NCI-H2196 (cell line): ENCODE results near the gene SEL1L2.
"Not testable (repeated sequence)": the region's sequence is repeated elsewhere in the genome, so short reads cannot be mapped to it uniquely, and the experiment has no call there.

Source experiments
- DNase-seq: peaks from one replicate; lab custom pipeline; 2025; ENCODE audit not compliant: unreplicated experiment; lab: John Stamatoyannopoulos, UW

The SEL1L2 gene, protein sequence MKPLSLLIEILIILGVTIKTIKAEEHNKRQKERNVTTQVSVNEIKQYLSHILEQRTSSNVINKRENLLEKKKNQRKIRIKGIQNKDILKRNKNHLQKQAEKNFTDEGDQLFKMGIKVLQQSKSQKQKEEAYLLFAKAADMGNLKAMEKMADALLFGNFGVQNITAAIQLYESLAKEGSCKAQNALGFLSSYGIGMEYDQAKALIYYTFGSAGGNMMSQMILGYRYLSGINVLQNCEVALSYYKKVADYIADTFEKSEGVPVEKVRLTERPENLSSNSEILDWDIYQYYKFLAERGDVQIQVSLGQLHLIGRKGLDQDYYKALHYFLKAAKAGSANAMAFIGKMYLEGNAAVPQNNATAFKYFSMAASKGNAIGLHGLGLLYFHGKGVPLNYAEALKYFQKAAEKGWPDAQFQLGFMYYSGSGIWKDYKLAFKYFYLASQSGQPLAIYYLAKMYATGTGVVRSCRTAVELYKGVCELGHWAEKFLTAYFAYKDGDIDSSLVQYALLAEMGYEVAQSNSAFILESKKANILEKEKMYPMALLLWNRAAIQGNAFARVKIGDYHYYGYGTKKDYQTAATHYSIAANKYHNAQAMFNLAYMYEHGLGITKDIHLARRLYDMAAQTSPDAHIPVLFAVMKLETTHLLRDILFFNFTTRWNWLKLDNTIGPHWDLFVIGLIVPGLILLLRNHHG

GRCh38 chr20:13990465-13990864 is at the start of gene SEL1L2:
Gene SEL1L2, minus strand, starts transcription at chr20:13990614. Its CDS starts 80 bp downstream, at chr20:13990534.
- peak; percentile 69 for DNase-seq

GRCh38 chr20:14036567-14036966 is 46.2 kb upstream of the SEL1L2 start:
- DNase-seq: no peak

- no peak for DNase-seq
These were observed 42.9 kb upstream of the SEL1L2 start for GRCh38 chr20:14033310-14033709.

DNA sequence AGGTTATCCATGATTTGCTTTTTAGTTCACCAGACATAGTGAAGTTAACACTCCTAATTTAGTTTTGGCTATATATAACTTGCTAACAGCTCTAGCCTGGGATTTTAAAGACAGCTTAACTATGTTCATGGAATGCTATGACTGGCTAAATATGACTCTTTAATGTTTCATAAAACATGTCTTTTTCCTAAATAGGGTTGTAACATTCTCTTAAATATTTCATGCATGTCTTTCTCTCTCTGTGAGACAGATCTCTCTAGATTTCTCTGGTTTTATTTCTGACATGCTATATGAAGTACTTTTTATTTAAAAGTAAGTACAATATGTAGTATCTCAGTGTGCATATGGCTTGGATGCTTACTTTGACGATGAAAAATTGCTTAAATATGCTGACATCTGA is 40.6 kb upstream of the SEL1L2 start:
- no peak for DNase-seq

GRCh38 chr20:14012671-14013070 is 22.3 kb upstream of the SEL1L2 start:
- no peak for DNase-seq

DNA sequence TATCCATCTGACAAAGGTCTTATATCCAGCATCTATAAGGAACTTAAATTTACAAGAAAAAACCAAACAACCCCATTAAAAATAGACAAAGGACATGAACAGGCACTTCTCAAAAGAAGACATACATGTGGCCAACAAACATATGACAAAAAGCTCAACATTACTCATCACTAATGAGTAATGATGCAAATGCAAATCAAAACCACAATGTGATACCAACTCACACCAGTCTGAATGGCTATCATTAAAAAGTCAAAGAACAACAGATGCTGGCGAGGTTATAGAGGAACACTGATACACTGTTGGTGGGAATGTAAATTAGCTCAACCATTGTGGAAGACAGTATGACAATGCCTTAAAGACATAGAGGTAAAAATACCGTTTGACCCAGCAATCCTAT is 18.8 kb upstream of the SEL1L2 start:
- no peak for DNase-seq

DNA sequence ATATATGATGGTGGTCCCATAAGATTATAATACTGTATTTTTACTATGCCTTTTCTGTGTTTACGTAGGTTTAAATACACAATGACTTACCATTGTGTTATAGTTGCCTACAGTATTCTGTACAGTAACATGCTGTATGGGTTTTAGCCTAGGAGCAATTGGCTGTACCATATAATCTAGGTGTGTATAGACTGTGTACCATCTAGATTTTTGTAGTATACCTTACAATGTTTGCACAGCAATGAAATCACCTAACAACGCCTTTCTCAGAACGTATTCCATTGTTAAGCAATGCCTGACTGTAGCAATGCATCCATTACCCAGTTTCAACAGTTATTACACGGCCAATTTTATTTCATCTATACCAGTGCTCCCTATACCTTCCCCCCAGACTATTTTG is 15.6 kb upstream of the SEL1L2 start:
- no peak for DNase-seq

- no peak for DNase-seq
These were observed 10.5 kb upstream of the SEL1L2 start for GRCh38 chr20:14000917-14001316.

- peak; percentile 32 for DNase-seq
These were observed 5.9 kb upstream of the SEL1L2 start for GRCh38 chr20:13996265-13996664.

DNA sequence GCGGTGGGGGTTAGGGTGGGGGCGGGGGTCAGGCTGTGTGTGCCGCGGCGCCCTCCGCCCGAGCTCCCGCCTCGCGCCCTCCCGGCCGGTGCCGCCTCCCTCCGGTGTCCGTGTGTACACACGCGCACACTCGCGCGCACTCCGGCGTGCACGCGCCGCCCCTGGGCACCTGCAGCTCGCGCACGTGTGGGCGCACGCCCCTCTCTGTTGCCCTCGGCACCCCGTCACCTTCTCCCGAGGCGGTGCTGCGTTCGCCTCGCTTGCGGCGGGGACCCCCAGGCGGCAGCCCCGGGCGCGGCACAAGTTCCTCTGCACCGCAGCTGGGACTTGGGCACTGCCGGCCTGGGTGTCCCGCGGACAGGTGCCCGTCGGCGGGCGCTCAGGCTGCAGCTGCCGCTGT is 5.4 kb upstream of the SEL1L2 start:
- peak; percentile 69 for DNase-seq

GRCh38 chr20:13995086-13995665 is 4.8 kb upstream of the SEL1L2 start, which contains the start of gene MACROD2:
Gene MACROD2, plus strand, starts transcription at chr20:13995516.
- DNase-seq: peak; percentile 99

- DNase-seq: not testable (repeated sequence)
These were observed 1.5 kb upstream of the SEL1L2 start for GRCh38 chr20:13991955-13992354.

GRCh38 chr20:13991311-13991710 is 897 bp upstream of the SEL1L2 start:
- DNase-seq: no peak

DNA sequence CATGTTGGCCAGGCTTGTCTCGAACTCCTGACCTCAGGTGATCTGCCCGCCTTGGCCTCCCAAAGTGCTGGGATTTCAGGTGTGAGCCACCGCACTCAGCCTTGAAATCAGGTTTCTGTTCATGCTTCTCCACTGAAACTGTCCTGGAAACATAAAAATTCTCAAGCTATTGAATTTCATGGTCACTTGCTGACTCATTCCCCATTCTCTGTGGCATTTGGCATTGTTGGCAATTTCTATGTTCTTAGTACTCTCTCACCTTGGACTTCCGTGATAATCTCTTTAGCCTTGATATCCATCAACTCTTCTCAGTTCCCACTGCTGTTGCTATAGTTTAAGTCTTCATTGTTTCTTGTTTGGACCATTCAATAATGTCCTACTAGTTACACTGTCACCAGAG is 6.2 kb downstream of the SEL1L2 start:
- no peak for DNase-seq

DNA sequence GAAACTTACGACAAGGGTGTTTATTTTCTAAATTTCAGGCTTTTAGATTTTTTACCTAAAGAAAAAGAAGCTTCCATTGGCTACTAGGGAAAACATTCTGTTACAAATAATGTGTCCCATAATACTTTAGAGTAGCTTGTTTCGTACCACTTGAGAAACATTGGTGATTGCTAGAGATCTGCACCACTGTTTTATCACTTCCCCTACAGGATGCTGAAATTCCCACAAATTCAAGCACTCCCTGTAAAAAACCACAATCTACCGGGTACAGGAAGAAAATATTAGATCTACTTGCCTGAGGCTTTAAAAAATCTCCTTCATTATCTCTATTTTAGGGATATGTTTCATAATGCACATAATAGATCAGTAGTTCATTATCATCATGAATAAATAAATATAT is 29.9 kb downstream of the SEL1L2 start:
- DNase-seq: no peak

DNA sequence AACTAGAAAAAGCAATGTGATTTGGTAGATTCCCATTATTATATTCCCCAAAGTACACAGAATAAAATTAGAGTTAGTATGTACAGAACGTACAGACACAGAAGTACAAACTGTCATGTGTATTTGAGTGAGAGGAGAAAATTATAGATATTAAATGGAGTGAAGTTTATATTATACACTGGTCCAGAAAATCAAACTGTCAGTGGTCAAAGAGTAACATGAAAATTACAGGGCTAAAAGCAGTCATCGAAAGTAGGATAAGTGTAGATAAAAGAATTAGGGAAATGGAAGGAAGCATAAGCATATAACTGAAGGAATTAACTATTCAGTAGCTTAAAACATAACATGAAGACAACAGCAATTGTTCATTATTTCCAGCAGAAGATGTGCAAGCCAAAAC is 30.3 kb downstream of the SEL1L2 start:
- DNase-seq: no peak

- no peak for DNase-seq
These were observed 37.2 kb downstream of the SEL1L2 start for GRCh38 chr20:13953227-13953626.

- DNase-seq: no peak
These were observed 42.7 kb downstream of the SEL1L2 start for GRCh38 chr20:13947719-13948118.

- no peak for DNase-seq
These were observed 49.4 kb downstream of the SEL1L2 start for GRCh38 chr20:13941031-13941430.

- DNase-seq: no peak
These were observed 53.4 kb downstream of the SEL1L2 start for GRCh38 chr20:13936781-13937576.
